HG03060 (cell line): ENCODE measurements around the gene ANKHD1.
"Not testable (repeated sequence)": the region's sequence is repeated elsewhere in the genome, so short reads cannot be mapped to it uniquely, and the experiment has no call there.

Source experiments
- ATAC-seq: cut with Tn5 transposase; IDR thresholded peaks from one replicate; pipeline ENCODE4 v1.9.1; 2021; ENCODE audit warnings: low read depth, moderate number of reproducible peaks; ENCODE audit not compliant: unreplicated experiment

Gene ANKHD1

DNA sequence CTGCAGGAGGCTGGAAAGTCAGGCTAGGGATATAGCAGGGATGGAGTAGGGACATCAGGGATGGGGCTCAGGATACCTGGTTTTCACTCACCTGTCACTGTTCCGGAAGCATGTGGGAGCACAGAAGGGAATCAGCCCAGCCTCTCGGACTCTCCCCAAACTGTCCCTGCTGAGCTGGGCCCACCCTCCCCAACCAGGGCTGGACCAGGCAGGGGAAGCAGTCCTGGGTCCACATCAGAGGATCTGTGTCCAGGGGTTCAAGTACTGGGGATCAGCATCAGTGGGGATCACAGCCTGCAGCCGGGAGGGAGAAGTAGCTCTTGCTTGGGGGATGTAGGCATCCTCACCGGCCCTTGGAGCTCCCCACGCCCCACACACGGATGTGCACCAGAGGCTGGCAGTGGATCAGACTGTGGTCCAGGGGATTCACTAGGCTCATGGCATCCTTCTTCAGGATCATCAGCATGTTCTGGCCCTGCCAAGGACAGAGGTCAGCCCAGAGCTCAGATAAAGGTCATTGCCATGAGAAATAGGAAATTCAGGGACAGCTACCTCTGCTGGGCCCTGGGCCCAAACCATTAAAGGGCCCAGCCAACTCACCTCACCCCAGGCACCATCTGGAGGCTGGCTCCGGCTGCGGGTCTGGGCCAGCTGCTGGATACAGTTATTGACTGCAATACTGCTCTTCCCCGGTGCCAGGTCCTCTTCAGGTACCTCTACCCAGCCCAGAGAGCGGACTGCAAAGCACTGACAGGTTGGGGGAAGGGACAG, 160.3 kb downstream of the ANKHD1 start:
- ATAC-seq = no peak

DNA sequence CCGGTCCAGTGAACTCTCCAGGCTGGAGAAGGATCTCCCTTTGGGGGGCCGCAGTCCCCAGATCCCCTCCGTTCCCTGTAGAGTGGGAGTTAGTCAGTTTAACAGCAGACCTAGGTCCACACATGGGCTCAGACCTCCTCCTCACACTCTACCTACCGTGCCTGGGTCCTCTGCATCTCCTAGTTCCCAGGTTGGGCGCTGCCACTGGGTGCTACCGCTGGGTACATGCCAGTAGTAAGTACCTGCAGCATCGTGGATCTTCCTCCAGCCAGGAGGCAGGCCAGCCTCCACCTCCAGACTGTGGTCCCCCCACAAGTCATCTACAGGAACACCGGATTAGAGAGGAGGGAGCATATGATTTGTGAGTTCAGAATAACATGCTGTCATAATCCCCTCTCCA, 162.0 kb downstream of the ANKHD1 start:
- no peak for ATAC-seq

GRCh38 chr5:140564196-140565023, 162.8 kb downstream of the ANKHD1 start, which contains the start of the genes APBB3 and SLC35A4:
Gene APBB3 (minus strand): TSS chr5:140564598. CDS start chr5:140564245, 353 bp downstream.
Gene SLC35A4 (plus strand): TSS chr5:140564828. CDS start chr5:140567170, 2,342 bp downstream.
- ATAC-seq = peak; percentile 78

DNA sequence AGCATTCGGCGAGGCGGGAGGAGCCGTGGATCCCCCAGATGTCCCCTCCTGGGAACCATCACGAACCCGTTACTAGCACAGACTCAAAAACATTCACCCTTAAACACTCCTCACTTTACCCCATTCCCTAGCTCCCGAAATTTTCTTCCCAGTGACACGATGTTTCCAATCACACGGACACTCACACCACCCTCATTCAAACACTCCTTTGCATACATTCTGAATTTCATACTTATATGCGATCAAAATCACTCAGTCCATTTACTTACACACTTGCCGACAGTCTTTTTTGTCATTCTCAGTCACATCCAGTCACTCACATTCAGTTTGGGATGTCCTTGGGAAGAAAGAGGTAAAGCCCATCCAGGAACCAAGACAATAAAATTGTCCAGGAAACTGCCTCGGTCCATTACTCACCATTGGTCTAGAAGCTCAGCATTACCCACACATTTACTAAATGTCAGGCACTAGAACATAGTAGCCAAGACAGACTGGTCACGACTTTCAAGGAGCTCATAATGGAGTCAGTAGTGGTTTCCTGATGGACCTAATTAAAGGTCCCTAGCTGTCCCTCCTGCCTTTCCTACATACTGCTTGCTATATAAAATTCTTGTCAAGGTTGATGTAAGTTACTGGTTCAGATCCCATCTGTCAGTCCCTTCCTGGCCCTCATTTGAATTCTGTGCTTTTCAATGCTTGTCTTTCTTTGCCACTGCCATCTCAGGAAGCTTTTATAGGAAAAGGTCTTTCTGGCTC, 163.6 kb downstream of the ANKHD1 start:
- ATAC-seq = no peak

GRCh38 chr5:140565780-140566095, 164.1 kb downstream of the ANKHD1 start:
- no peak for ATAC-seq

GRCh38 chr5:140566665-140567064, 165.0 kb downstream of the ANKHD1 start:
- no peak for ATAC-seq

GRCh38 chr5:140567136-140567818, 165.6 kb downstream of the ANKHD1 start:
- no peak for ATAC-seq

GRCh38 chr5:140567871-140568270, 166.2 kb downstream of the ANKHD1 start:
- ATAC-seq = no peak

DNA sequence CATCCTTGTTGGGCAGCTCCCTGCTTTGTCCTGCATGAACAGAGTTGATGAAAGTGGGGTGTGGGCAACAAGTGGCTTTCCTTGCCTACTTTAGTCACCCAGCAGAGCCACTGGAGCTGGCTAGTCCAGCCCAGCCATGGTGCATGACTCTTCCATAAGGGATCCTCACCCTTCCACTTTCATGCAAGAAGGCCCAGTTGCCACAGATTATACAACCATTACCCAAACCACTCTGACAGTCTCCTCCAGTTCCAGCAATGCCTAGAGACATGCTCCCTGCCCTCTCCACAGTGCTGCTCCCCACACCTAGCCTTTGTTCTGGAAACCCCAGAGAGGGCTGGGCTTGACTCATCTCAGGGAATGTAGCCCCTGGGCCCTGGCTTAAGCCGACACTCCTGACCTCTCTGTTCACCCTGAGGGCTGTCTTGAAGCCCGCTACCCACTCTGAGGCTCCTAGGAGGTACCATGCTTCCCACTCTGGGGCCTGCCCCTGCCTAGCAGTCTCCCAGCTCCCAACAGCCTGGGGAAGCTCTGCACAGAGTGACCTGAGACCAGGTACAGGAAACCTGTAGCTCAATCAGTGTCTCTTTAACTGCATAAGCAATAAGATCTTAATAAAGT, 166.9 kb downstream of the ANKHD1 start:
- no peak for ATAC-seq

DNA sequence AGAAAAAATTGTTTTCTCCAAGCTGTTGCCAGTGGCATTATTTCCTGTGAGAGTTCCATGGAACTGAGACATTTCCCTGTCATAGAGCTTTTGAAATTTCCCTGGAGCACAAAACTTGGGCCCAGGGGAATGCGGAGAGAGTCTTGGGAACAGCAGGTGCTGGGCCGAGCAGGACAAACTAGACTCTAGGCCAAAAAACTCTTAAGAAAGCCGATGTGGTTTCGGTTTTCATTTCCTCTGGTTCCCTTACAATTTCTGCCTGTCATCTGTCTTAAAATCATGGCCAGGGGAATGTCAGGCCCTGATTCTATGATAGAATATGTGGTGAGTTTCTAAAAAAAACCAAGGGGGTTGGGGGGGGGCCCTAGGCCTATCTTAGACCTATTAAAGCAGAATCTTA, 167.6 kb downstream of the ANKHD1 start:
- no peak for ATAC-seq

- no peak for ATAC-seq
Measured at GRCh38 chr5:140570058-140570457, 168.4 kb downstream of the ANKHD1 start.

DNA sequence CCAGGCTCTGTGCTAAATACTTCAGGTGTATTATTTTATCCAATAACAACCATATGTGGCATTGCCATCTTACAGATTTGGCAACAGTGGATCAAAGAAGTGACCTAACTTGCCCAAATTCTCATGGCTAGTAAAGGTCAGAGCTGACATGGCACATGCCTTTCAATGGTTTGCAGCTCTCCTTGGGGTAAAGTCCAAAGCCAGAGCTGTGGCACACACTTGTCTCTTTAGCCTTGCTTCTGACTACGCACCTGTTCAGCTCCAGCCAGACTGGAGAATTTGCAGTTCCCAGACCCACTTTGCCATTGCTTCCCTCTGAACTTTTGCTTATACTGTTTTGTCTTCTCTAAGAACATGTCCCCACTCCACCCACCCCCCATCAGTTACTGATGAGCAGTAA, 168.9 kb downstream of the ANKHD1 start:
- ATAC-seq = no peak

- no peak for ATAC-seq
Measured at GRCh38 chr5:140571105-140571504, 169.5 kb downstream of the ANKHD1 start.

- ATAC-seq = no peak
Measured at GRCh38 chr5:140573683-140574082, 172.1 kb downstream of the ANKHD1 start.

DNA sequence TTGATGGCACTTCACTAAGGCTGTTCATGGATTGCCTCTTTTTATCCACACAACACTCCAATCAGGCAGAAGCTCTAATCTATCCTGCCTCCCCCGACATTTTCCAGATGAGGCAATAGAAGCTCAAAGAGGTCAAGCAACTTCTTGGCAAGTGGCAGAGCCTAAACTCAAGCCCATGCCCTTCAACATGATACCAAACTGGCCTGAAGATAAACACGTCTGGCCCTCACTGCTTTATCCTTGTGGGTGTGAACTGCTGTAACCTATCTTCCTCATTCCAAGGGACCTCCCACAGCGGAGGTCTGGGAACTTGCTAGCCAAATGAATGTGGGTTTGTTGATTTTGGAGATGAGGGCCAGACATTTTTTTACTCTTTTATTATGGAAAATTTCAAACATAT, 172.5 kb downstream of the ANKHD1 start:
- no peak for ATAC-seq

- ATAC-seq = no peak
Measured at GRCh38 chr5:140575309-140575708, 173.7 kb downstream of the ANKHD1 start.

DNA sequence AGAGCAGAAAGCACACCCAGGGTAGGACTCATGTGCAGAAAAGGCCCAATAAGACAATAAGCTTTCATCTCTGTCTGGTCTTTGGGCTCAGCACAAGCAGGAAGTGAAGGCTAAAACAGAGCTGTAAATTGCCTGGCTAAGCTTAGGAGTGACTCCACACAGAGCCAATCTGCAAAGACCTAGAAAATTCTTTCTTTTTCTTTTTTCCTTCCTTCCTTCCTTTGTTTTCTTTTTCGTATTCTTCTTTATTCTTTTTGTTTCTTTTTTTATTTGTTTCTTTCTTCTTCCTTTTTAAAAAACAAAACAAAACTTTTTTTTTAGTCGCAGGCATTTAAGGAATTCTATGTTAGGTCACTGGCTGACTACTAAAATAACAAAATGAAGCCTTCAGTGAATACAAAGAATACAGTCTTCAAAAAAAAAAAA, 175.2 kb downstream of the ANKHD1 start:
- no peak for ATAC-seq

- ATAC-seq = not testable (repeated sequence)
Measured at GRCh38 chr5:140579188-140579747, 177.6 kb downstream of the ANKHD1 start.

DNA sequence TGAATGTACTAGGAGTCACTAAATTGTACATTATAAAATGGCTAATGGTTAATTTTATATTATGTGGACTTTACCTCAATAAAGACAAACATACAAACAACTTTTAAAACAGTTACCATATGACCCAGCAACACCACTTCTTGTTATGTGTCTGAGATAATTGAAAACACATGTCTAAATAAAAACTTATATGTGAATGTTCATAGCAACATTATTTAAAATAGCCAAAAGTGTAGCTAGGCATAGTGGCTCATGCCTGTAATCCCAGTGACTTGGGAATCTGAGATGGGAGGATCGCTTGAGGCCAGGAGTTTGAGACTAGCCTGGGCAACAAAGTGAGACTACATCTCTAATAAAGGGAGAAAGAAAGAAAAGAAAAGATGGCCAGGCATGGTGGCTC, 185.9 kb downstream of the ANKHD1 start:
- ATAC-seq = no peak
